ENCODE results near the gene KMT2A. TPM values are rescaled to one million over a fixed set of nuclear protein-coding genes. Genes with fewer than 3 reads are reported as not detected.

KMT2A gene
- total RNA-seq, 1 donor from 2014 or later = 63.6 TPM

DNA sequence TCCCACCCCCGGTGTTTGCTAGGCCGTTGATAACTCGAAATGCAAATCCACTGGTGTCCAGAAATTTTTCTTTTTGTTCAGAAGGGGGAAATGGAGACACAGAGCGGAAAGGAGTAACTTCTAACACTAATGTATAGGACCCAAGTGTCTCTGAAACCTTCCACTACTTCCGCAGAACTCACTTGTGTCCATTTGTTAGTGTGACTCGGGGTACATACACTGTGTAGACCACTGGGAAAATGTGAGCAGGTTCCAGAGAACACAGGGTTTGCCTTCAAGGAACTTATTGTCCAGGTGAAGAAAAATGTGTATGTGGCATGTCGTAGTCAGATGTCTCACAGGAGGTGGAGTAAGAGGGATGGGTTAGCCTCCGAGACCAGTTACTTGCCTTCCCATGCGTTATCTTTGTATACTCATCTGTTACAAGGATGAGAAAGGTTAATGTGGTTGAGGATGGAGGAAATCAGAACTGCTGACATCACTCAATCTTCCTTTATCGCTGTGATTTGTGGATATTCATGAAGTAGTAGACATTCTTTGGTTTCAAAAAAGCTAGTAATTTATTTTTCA is 136.8 kb downstream of the KMT2A start:
- Histone ChIP-seq H3K9ac (peak overlapping the region; percentile 89), H3K36me3 (no peaks in the 10 kb centered on the region), H3K27me3 (no peaks in the 10 kb centered on the region), H3K4me1 (peaks cover 14% of the 10 kb centered on the region), H3K79me2 (ENCODE audit: low read depth) (peaks cover 58% of the 10 kb centered on the region), H2AFZ (replicated peaks) (peak overlapping the region; percentile 97), H4K20me1 (ENCODE audit: low read depth) (peaks cover 55% of the 10 kb centered on the region), H3K9me3 (ENCODE audit: low read depth) (no peaks in the 10 kb centered on the region), H3K4me2 (peak overlapping the region; percentile 88), H3F3A (ENCODE audit: low read depth) (peaks cover 5% of the 10 kb centered on the region), H3K27ac (peak overlapping the region; percentile 93), H3K4me3 (peak overlapping the region; percentile 99)
- H3K27ac Mint-ChIP-seq = peak overlapping the region; percentile 89
- H3K9me3 Mint-ChIP-seq = no peaks in the 10 kb centered on the region
- DNase-seq (ENCODE audit: low spot score) = peak; percentile 3
- H3K27me3 Mint-ChIP-seq (ENCODE audit: insufficient read depth, low read depth) = no peaks in the 10 kb centered on the region
- peaks cover 1% of the 10 kb centered on the region for H3K36me3 Mint-ChIP-seq
- H3K4me1 Mint-ChIP-seq = peaks cover 23% of the 10 kb centered on the region
- H3K4me3 Mint-ChIP-seq = peak overlapping the region; percentile 97
- TF ChIP-seq EZH2phosphoT487 (IDR thresholded peaks at IDR 0.05) (no peak), CTCF (IDR thresholded peaks at IDR 0.05) (no peak), EZH2 (IDR thresholded peaks at IDR 0.05) (no peak)

GRCh38 chr11:118574636-118575035 is 138.3 kb downstream of the KMT2A start:
- Mint-ChIP-seq H3K4me3 (peak overlapping the region; percentile 68), H3K9me3 (no peaks in the 10 kb centered on the region), H3K27ac (no peak overlapping the region), H3K36me3 (peaks cover 1% of the 10 kb centered on the region), H3K27me3 (ENCODE audit: insufficient read depth, low read depth) (no peaks in the 10 kb centered on the region), H3K4me1 (peaks cover 23% of the 10 kb centered on the region)
- Histone ChIP-seq H3K79me2 (ENCODE audit: low read depth) (peaks cover 74% of the 10 kb centered on the region), H3F3A (ENCODE audit: low read depth) (peaks cover 5% of the 10 kb centered on the region), H2AFZ (replicated peaks) (no peak overlapping the region), H3K9me3 (ENCODE audit: low read depth) (no peaks in the 10 kb centered on the region), H3K4me1 (peaks cover 14% of the 10 kb centered on the region), H3K27ac (no peak overlapping the region), H3K36me3 (no peaks in the 10 kb centered on the region), H4K20me1 (ENCODE audit: low read depth) (peaks cover 70% of the 10 kb centered on the region), H3K9ac (no peak overlapping the region), H3K27me3 (no peaks in the 10 kb centered on the region), H3K4me3 (peak overlapping the region; percentile 99), H3K4me2 (peak overlapping the region; percentile 88)
- TF ChIP-seq EZH2 (IDR thresholded peaks at IDR 0.05) (no peak), CTCF (IDR thresholded peaks at IDR 0.05) (no peak), EZH2phosphoT487 (IDR thresholded peaks at IDR 0.05) (no peak)
- no peak for DNase-seq (ENCODE audit: low spot score)

Other genes with a start within 250 kb of the KMT2A start
- 0.09 TPM in 1 of 2 replicates, not detected in the other for gene JAML, start 211.5 kb upstream of the KMT2A start, total RNA-seq (ENCODE audit: low replicate concordance)
- gene MPZL3, start 184.1 kb upstream of the KMT2A start, total RNA-seq (ENCODE audit: low replicate concordance) = 1.1 and 5.7 TPM in 2 replicates
- 1.9 and 2.3 TPM in 2 replicates for gene MPZL2, start 172.2 kb upstream of the KMT2A start, total RNA-seq (ENCODE audit: low replicate concordance)
- not detected in 2 replicates for gene CD3E, start 131.8 kb upstream of the KMT2A start, total RNA-seq (ENCODE audit: low replicate concordance)
- gene CD3D, start 93.8 kb upstream of the KMT2A start, total RNA-seq (ENCODE audit: low replicate concordance) = not detected in 2 replicates
- not detected in 2 replicates for gene CD3G, start 92.1 kb upstream of the KMT2A start, total RNA-seq (ENCODE audit: low replicate concordance)
- gene UBE4A, start 76.9 kb upstream of the KMT2A start, total RNA-seq (ENCODE audit: low replicate concordance) = 36.1 and 45.0 TPM in 2 replicates
- 42.6 and 113 TPM in 2 replicates for gene ATP5MG, start 34.9 kb upstream of the KMT2A start, total RNA-seq (ENCODE audit: low replicate concordance)
- gene TTC36, start 91.0 kb downstream of the KMT2A start, total RNA-seq (ENCODE audit: low replicate concordance) = 0.62 TPM in 1 of 2 replicates, not detected in the other
- gene TMEM25, start 94.7 kb downstream of the KMT2A start, total RNA-seq (ENCODE audit: low replicate concordance) = 28.2 and 29.0 TPM in 2 replicates
- gene IFT46, start 129.4 kb downstream of the KMT2A start, total RNA-seq (ENCODE audit: low replicate concordance) = 40.1 and 47.5 TPM in 2 replicates
- gene ARCN1, start 135.9 kb downstream of the KMT2A start, total RNA-seq (ENCODE audit: low replicate concordance) = 97.8 and 112 TPM in 2 replicates
- gene PHLDB1, start 171.1 kb downstream of the KMT2A start, total RNA-seq (ENCODE audit: low replicate concordance) = 35.7 and 100 TPM in 2 replicates
- gene TREH, start 243.2 kb downstream of the KMT2A start, total RNA-seq (ENCODE audit: low replicate concordance) = not detected in 2 replicates